H1 (cell line): ENCODE data around the gene PDZRN3. TPM values are rescaled to one million over a fixed set of nuclear protein-coding genes. Genes with fewer than 3 reads are reported as not detected.

Source experiments
- CTCF ChIA-PET: fragments of 300-600 bp; sonication (Branson Sonifier 250); formaldehyde crosslinking; loops from one replicate; lab custom pipeline; 2021; ENCODE audit not compliant: partially characterized antibody; lab: Charles Lee
- POLR2A ChIA-PET: fragments of 300-600 bp; sonication (Branson Sonifier 250); formaldehyde crosslinking; loops from one replicate; lab custom pipeline; 2021; ENCODE audit warnings: inconsistent platforms; ENCODE audit not compliant: partially characterized antibody; lab: Charles Lee
- DNase-seq, 2 experiments: peaks; one replicate each; pipeline versions ENCODE4 v3.0.0 to v3.0.0-alpha.2; 2010 to 2022; ENCODE audit warnings: low spot score in 2 of 2, low read depth in 1 of 2, mixed read lengths in 1 of 2
- FAIRE-seq: peaks from 2 replicates; lab custom pipeline; 2011; peaks lifted over from hg19 to GRCh38; lab: Jason Lieb, UNC
- H2AFZ ChIP-seq: 2 replicates; pipeline ENCODE4 v1.8.1; 2012; ENCODE audit warnings: low read length, inconsistent platforms
- H2AK5ac ChIP-seq: 2 replicates; pipeline ENCODE4 v1.6.1; 2013; ENCODE audit warnings: low read depth, low read length
- H2BK120ac ChIP-seq: replicated peaks from 2 replicates; pipeline ENCODE3; 2013; ENCODE audit warnings: low read depth, low read length, inconsistent platforms
- H2BK12ac ChIP-seq: 2 replicates; pipeline ENCODE4 v1.6.1; 2013; ENCODE audit warnings: low read depth, low read length
- H2BK15ac ChIP-seq: 2 replicates; pipeline ENCODE4 v1.6.1; 2013; ENCODE audit warnings: low read length
- H2BK20ac ChIP-seq: 2 replicates; pipeline ENCODE4 v1.6.1; 2013; ENCODE audit warnings: low read length
- H2BK5ac ChIP-seq: 2 replicates; pipeline ENCODE4 v1.6.1; 2013; ENCODE audit warnings: low read depth, low read length
- H3K14ac ChIP-seq: 2 replicates; pipeline ENCODE4 v1.6.1; 2013; ENCODE audit warnings: inconsistent platforms; ENCODE audit not compliant: insufficient read length
- H3K18ac ChIP-seq: 2 replicates; pipeline ENCODE4 v1.6.1; 2013; ENCODE audit warnings: low read length; ENCODE audit errors: extremely low read depth
- H3K23ac ChIP-seq: 2 replicates; pipeline ENCODE4 v1.6.1; 2013; ENCODE audit warnings: inconsistent platforms; ENCODE audit not compliant: insufficient read length
- H3K23me2 ChIP-seq: 2 replicates; pipeline ENCODE4 v1.6.1; 2013; ENCODE audit warnings: low read depth, low read length
- H3K27ac ChIP-seq: 2 replicates; pipeline ENCODE4 v1.6.1; 2011; ENCODE audit warnings: low read depth, low read length, inconsistent platforms
- H3K27me3 ChIP-seq, 4 experiments: replicated peaks in 1 of 4; 1 replicate in 1 of 4; 2 replicates in 3 of 4; pipeline versions ENCODE4 v1.6.1 to v1.8.1; 2011 to 2013; ENCODE audit warnings: low read length in 3 of 4, mild to moderate bottlenecking in 3 of 4, inconsistent platforms in 2 of 4, mixed read lengths in 2 of 4, moderate library complexity in 1 of 4; ENCODE audit not compliant: control insufficient read depth in 3 of 4, insufficient read depth in 3 of 4; ENCODE audit errors: extremely low read depth in 1 of 4
- H3K36me3 ChIP-seq, 4 experiments: 2 replicates each; pipeline versions ENCODE4 v1.6.1 to v1.8.1; 2011 to 2013; ENCODE audit warnings: mild to moderate bottlenecking in 4 of 4, low read length in 3 of 4, moderate library complexity in 2 of 4, control low read depth in 1 of 4, inconsistent platforms in 1 of 4; ENCODE audit not compliant: insufficient read depth in 4 of 4, control insufficient read depth in 2 of 4
- H3K4ac ChIP-seq: replicated peaks from 2 replicates; pipeline ENCODE3; 2013; ENCODE audit warnings: low read length, low read depth, mixed read lengths, inconsistent platforms; ENCODE audit not compliant: insufficient read length
- H3K4me1 ChIP-seq, 4 experiments: replicated peaks in 1 of 4; 1 replicate in 1 of 4; 2 replicates in 3 of 4; pipeline versions ENCODE4 v1.6.1 to v1.8.1; 2011 to 2013; ENCODE audit warnings: low read length in 3 of 4, inconsistent platforms in 2 of 4, mixed read lengths in 1 of 4; ENCODE audit not compliant: insufficient read depth in 4 of 4, control insufficient read depth in 3 of 4
- H3K4me2 ChIP-seq, 2 experiments: 2 replicates each; pipeline versions ENCODE4 v1.6.1 to v1.8.1; 2011 to 2013; ENCODE audit warnings: low read depth in 2 of 2, low read length in 2 of 2, control low read depth in 1 of 2, inconsistent platforms in 1 of 2, mild to moderate bottlenecking in 1 of 2; ENCODE audit not compliant: insufficient read depth in 1 of 2
- H3K4me3 ChIP-seq, 4 experiments: fragments of 200-600, 300-600 bp in 1 of 4; sonication (generic), shearing (Covaris generic), sonication (Bioruptor Twin) in 1 of 4; 2 replicates each; pipeline versions ENCODE4 v1.5.1 to v1.8.1; 2011 to 2016; ENCODE audit warnings: low read length in 4 of 4, low read depth in 3 of 4, control low read depth in 2 of 4, inconsistent platforms in 2 of 4, mild to moderate bottlenecking in 2 of 4, mixed read lengths in 1 of 4, moderate library complexity in 1 of 4; ENCODE audit not compliant: insufficient read depth in 2 of 4; ENCODE audit errors: extremely low read depth in 1 of 4
- H3K56ac ChIP-seq: replicated peaks from 2 replicates; pipeline ENCODE3; 2013; ENCODE audit warnings: low read depth, mild to moderate bottlenecking, mixed read lengths, low read length, inconsistent platforms; ENCODE audit not compliant: insufficient read length
- H3K79me1 ChIP-seq: 2 replicates; pipeline ENCODE4 v1.6.1; 2013; ENCODE audit warnings: low read depth, low read length, control low read depth
- H3K79me2 ChIP-seq, 2 experiments: 2 replicates each; pipeline versions ENCODE4 v1.6.1 to v1.8.1; 2012 to 2013; ENCODE audit warnings: low read length in 2 of 2, mild to moderate bottlenecking in 2 of 2, inconsistent platforms in 1 of 2; ENCODE audit not compliant: insufficient read depth in 2 of 2, control insufficient read depth in 1 of 2
- H3K9ac ChIP-seq, 4 experiments: replicated peaks in 1 of 4; 1 replicate in 1 of 4; 2 replicates in 3 of 4; pipeline versions ENCODE4 v1.6.1 to v1.8.1; 2011 to 2013; ENCODE audit warnings: low read depth in 3 of 4, low read length in 3 of 4, control low read depth in 2 of 4, mild to moderate bottlenecking in 2 of 4, moderate library complexity in 2 of 4, inconsistent platforms in 1 of 4; ENCODE audit errors: extremely low read depth in 1 of 4
- H3K9me3 ChIP-seq, 2 experiments: 2 replicates each; pipeline versions ENCODE4 v1.6.1 to v1.8.1; 2012 to 2013; ENCODE audit warnings: mild to moderate bottlenecking in 2 of 2, moderate library complexity in 2 of 2, control low read depth in 1 of 2, inconsistent platforms in 1 of 2, low read depth in 1 of 2, low read length in 1 of 2, mixed read lengths in 1 of 2; ENCODE audit not compliant: insufficient read depth in 2 of 2
- H4K20me1 ChIP-seq, 2 experiments: replicated peaks in 1 of 2; 2 replicates each; pipeline versions ENCODE3 to v1.8.1; 2011 to 2013; ENCODE audit warnings: inconsistent platforms in 2 of 2, low read length in 2 of 2, mild to moderate bottlenecking in 1 of 2; ENCODE audit not compliant: insufficient read depth in 2 of 2, control insufficient read depth in 1 of 2
- H4K5ac ChIP-seq: 2 replicates; pipeline ENCODE4 v1.6.1; 2013; ENCODE audit warnings: low read length, low read depth, mixed read lengths, inconsistent platforms; ENCODE audit not compliant: insufficient read length
- H4K8ac ChIP-seq: 2 replicates; pipeline ENCODE4 v1.8.0; 2013; ENCODE audit warnings: mild to moderate bottlenecking, moderate library complexity, low read length, inconsistent platforms; ENCODE audit not compliant: insufficient read depth; ENCODE audit errors: extremely low read depth
- H4K91ac ChIP-seq: replicated peaks from 2 replicates; pipeline ENCODE3; 2013; ENCODE audit warnings: low read length, mixed read lengths, inconsistent platforms; ENCODE audit not compliant: insufficient read length
- RAD21 ChIP-seq, 2 experiments: IDR thresholded peaks in 1 of 2; conservative IDR thresholded peaks in 1 of 2; 2 replicates each; pipeline ENCODE4 v1.6.1; 2011; ENCODE audit warnings: low read depth in 2 of 2, low read length in 2 of 2, improper control_type of control experiment in 1 of 2, inconsistent platforms in 1 of 2, mild to moderate bottlenecking in 1 of 2, moderate library complexity in 1 of 2
- RBBP5 ChIP-seq: IDR thresholded peaks from 2 replicates; pipeline ENCODE4 v1.7.1; 2012; ENCODE audit warnings: low read depth, mild to moderate bottlenecking, inconsistent platforms, low read length, moderate library complexity, borderline replicate concordance
- TCF12 ChIP-seq: IDR thresholded peaks from 2 replicates; pipeline ENCODE4 v1.6.1; 2011; ENCODE audit warnings: low read depth, mild to moderate bottlenecking, low read length
- ZNF274 ChIP-seq: IDR thresholded peaks from 2 replicates; pipeline ENCODE4 v1.7.0; 2012; ENCODE audit warnings: low read length, borderline replicate concordance; ENCODE audit errors: extremely low read depth
- WGBS, 2 experiments: shearing (Covaris generic) in 1 of 2; methylation state at CpG; one replicate each; pipeline versions ENCODE4 v1.1.6 to v1.1.7; 2013 to 2015; ENCODE audit warnings: low lambda C conversion rate in 2 of 2, mixed read lengths in 2 of 2, inconsistent platforms in 1 of 2, low coverage in 1 of 2, missing lambda C conversion rate in 1 of 2; ENCODE audit not compliant: insufficient replicate concordance in 2 of 2, insufficient coverage in 1 of 2, insufficient read length in 1 of 2; ENCODE audit errors: extremely low coverage in 1 of 2, missing lambda C conversion rate in 1 of 2; 5-methylcytosine and 5-hydroxymethylcytosine counted together
- polyA plus RNA-seq, 7 experiments: library from polyadenylated mRNA; depleted of rRNA in 3 of 7; stranded (reverse) in 5 of 7; unstranded in 2 of 7; fragments of >200 nt in 5 of 7; fragments of 200-250 nt in 2 of 7; gene quantifications; 1 replicate in 5 of 7; 2 replicates in 1 of 7; 4 replicates in 1 of 7; pipeline versions ENCODE4 v1.2.1 to v1.2.3, GENCODE V29; 2011 to 2013; ENCODE audit warnings: missing spikeins in 2 of 7, mixed read lengths in 2 of 7
- total RNA-seq: library from RNA; stranded (reverse); fragmentation: NEBNext Ultra II Directional; extraction: Animal tissue kit (Norgen Biotek cat#: 25700); gene quantifications from 2 replicates; pipeline ENCODE4 v1.2.1, GENCODE V29; 2021
- TF ChIP-seq, protein P1 (sequence below): IDR thresholded peaks from 2 replicates; pipeline ENCODE4 v1.6.1; 2011; ENCODE audit warnings: low read length, improper control_type of control experiment

The PDZRN3 gene
- total and polyA plus RNA-seq, 2 of the 8 experiments (the other 6 are each of a cell fraction or from before 2014, with no cell fraction given) = 4.2 to 20.5 TPM

GRCh38 chr3:73601011-73601410 is 23.7 kb downstream of the PDZRN3 start:
- no peak for FAIRE-seq
- H3K4me2 ChIP-seq = no peak overlapping the region
- CTCF ChIA-PET = no interaction called here

More at GRCh38 chr3:73601011-73601410, 23.7 kb downstream of the PDZRN3 start:
- DNase-seq = no peak
- Histone ChIP-seq H3K79me1 (no peaks in the 10 kb centered on the region), H3K14ac (no peak overlapping the region), H2AK5ac (no peak overlapping the region), H2BK120ac (no peak overlapping the region), H3K4ac (no peak overlapping the region), H3K27ac (no peak overlapping the region), H2BK12ac (no peak overlapping the region), H3K18ac (no peak overlapping the region), H3K23ac (no peak overlapping the region), H2AFZ (no peak overlapping the region), H2BK5ac (no peak overlapping the region), H2BK15ac (no peak overlapping the region), H3K27me3 (no peaks in the 10 kb centered on the region), H3K9ac (no peak overlapping the region), H3K4me1 (peaks cover 0 to 6% (median 5%) of the 10 kb centered on the region in 4 experiments; a peak in 3 of 7 replicates), H2BK20ac (no peak overlapping the region), H3K9me3 (no peaks in the 10 kb centered on the region), H4K5ac (no peak overlapping the region), H3K23me2 (no peaks in the 10 kb centered on the region; the same call in 1 of the 2 replicates), H3K56ac (no peak overlapping the region), H3K79me2 (no peaks in the 10 kb centered on the region), H3K4me3 (no peak overlapping the region), H4K91ac (no peak overlapping the region), H4K20me1 (peaks cover 2 to 3% of the 10 kb centered on the region in 2 experiments), H3K36me3 (peaks cover 0 to 6% (median 3%) of the 10 kb centered on the region in 4 experiments; a peak in 4 of 8 replicates), H4K8ac (no peak overlapping the region)
- 91% methylated on average over 4 of the region's 4 CpGs; no CpG with 5 or more reads in 1 of the 2 experiments for WGBS, 2 experiments
- TF ChIP-seq RAD21 (IDR thresholded peaks at IDR 0.05 in 1 of 2, conservative IDR thresholded peaks at IDR 0.05 in 1 of 2; ENCODE audit: low read depth in 2 of 2, low read length in 2 of 2) (no peak), RBBP5 (no peak), ZNF274 (no peak), TCF12 (no peak)
- TF ChIP-seq, protein P1, sequence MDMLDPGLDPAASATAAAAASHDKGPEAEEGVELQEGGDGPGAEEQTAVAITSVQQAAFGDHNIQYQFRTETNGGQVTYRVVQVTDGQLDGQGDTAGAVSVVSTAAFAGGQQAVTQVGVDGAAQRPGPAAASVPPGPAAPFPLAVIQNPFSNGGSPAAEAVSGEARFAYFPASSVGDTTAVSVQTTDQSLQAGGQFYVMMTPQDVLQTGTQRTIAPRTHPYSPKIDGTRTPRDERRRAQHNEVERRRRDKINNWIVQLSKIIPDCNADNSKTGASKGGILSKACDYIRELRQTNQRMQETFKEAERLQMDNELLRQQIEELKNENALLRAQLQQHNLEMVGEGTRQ = no peak
- POLR2A ChIA-PET = no interaction called here
